GM15510 (cell line): ENCODE results near the gene ASPHD1.

ENCODE experiments used
- POLR2A ChIP-seq: IDR thresholded peaks from 3 replicates; pipeline ENCODE4 v1.6.1; 2011; ENCODE audit warnings: borderline replicate concordance; ENCODE audit not compliant: insufficient read length; ENCODE audit errors: extremely low read depth

Gene ASPHD1

GRCh38 chr16:29900102-29900887 is at the start of gene ASPHD1:
Gene ASPHD1 (plus strand): TSS chr16:29900488. CDS start chr16:29900972, 484 bp downstream.
- no peak for TF ChIP-seq POLR2A

- TF ChIP-seq POLR2A = no peak
Observed at GRCh38 chr16:29850998-29851397, 49.3 kb upstream of the ASPHD1 start.

- no peak for TF ChIP-seq POLR2A
Observed at GRCh38 chr16:29852654-29853053, 47.6 kb upstream of the ASPHD1 start.

- no peak for TF ChIP-seq POLR2A
Observed at GRCh38 chr16:29854520-29855100, 45.7 kb upstream of the ASPHD1 start.

GRCh38 chr16:29857133-29857760 is 43.0 kb upstream of the ASPHD1 start:
- no peak for TF ChIP-seq POLR2A

GRCh38 chr16:29858149-29858849 is 42.0 kb upstream of the ASPHD1 start:
- no peak for TF ChIP-seq POLR2A

- TF ChIP-seq POLR2A = no peak
Observed at GRCh38 chr16:29858974-29859373, 41.3 kb upstream of the ASPHD1 start.

GRCh38 chr16:29860218-29860617 is 40.1 kb upstream of the ASPHD1 start:
- TF ChIP-seq POLR2A = no peak

GRCh38 chr16:29862383-29862883 is 37.9 kb upstream of the ASPHD1 start:
- no peak for TF ChIP-seq POLR2A

- TF ChIP-seq POLR2A = peak; percentile 42
Observed at GRCh38 chr16:29862884-29863668, 37.2 kb upstream of the ASPHD1 start, which contains the start of gene CDIPT. Gene CDIPT (minus strand): TSS chr16:29863226. CDS start chr16:29862857, 369 bp downstream.

- no peak for TF ChIP-seq POLR2A
Observed at GRCh38 chr16:29863669-29863984, 36.7 kb upstream of the ASPHD1 start.

GRCh38 chr16:29864205-29864604 is 36.1 kb upstream of the ASPHD1 start:
- TF ChIP-seq POLR2A = no peak

GRCh38 chr16:29868396-29869009 is 31.8 kb upstream of the ASPHD1 start:
- TF ChIP-seq POLR2A = no peak
